B cell (primary cell): ENCODE results near the gene COL19A1. TPM values are rescaled to one million over a fixed set of nuclear protein-coding genes. Genes with fewer than 3 reads are reported as not detected.

Experiments used
- ATAC-seq: fragments of 200-7000 bp; cut with Tn5 transposase; one replicate; pipeline ENCODE4 v1.10.0; 2021; ENCODE audit warnings: low read depth, mild to moderate bottlenecking, moderate number of reproducible peaks, moderate library complexity
- CTCF ChIA-PET: fragments of 350-600 bp; sonication (Branson Sonifier 250); formaldehyde crosslinking; loops from one replicate; lab custom pipeline; 2021; ENCODE audit warnings: antibody characterized with exemption, inconsistent platforms; lab: Charles Lee
- POLR2A ChIA-PET: fragments of 350-600 bp; sonication (Branson Sonifier 250); formaldehyde crosslinking; loops from one replicate; lab custom pipeline; 2021; ENCODE audit warnings: antibody characterized with exemption; lab: Charles Lee
- DNase-seq: peaks from one replicate; pipeline ENCODE4 v3.0.0; 2013
- H2AFZ ChIP-seq: 2 replicates; pipeline ENCODE4 v1.6.1; 2012; ENCODE audit warnings: mild to moderate bottlenecking, low read depth, low read length; ENCODE audit not compliant: insufficient read depth, poor library complexity, severe bottlenecking
- H3K27ac ChIP-seq, 2 donors: 1 replicate in 1 of 2; 2 replicates in 1 of 2; pipeline ENCODE4 v1.5.1; 2012 to 2013; ENCODE audit warnings: low read length in 2 of 2, mild to moderate bottlenecking in 2 of 2, moderate library complexity in 1 of 2
- H3K27me3 ChIP-seq, 4 experiments: fragments of 200-600 bp in 1 of 4; sonication (generic) in 1 of 4; replicated peaks in 1 of 4; 1 replicate in 2 of 4; 2 replicates in 2 of 4; pipeline versions ENCODE4 v1.6.1 to v1.7.0; 2013 to 2016; ENCODE audit warnings: low read length in 3 of 4, mild to moderate bottlenecking in 2 of 4, mixed read lengths in 1 of 4, moderate library complexity in 1 of 4; ENCODE audit not compliant: insufficient read depth in 4 of 4, control insufficient read depth in 3 of 4; ENCODE audit errors: control extremely low read depth in 1 of 4
- H3K36me3 ChIP-seq, 2 experiments: replicated peaks in 1 of 2; 1 replicate in 1 of 2; 2 replicates in 1 of 2; pipeline versions ENCODE4 v1.6.1 to v1.7.1; 2013; ENCODE audit warnings: low read length in 1 of 2; ENCODE audit not compliant: insufficient read depth in 2 of 2, control insufficient read depth in 1 of 2; ENCODE audit errors: control extremely low read depth in 1 of 2, extremely low read depth in 1 of 2
- H3K4me1 ChIP-seq, 2 donors: fragments of 200-600 bp in 1 of 2; sonication (generic) in 1 of 2; 1 replicate in 1 of 2; 2 replicates in 1 of 2; pipeline versions ENCODE4 v1.5.1 to v1.6.1; 2013 to 2017; ENCODE audit warnings: low read length in 2 of 2; ENCODE audit not compliant: control insufficient read depth in 2 of 2, insufficient read depth in 2 of 2
- H3K4me2 ChIP-seq: replicated peaks from 2 replicates; pipeline ENCODE3; 2012; ENCODE audit warnings: mild to moderate bottlenecking, low read depth, low read length; ENCODE audit not compliant: poor library complexity, severe bottlenecking
- H3K4me3 ChIP-seq, 5 experiments: fragments of 200-600 bp in 1 of 5; sonication (generic) in 1 of 5; 1 replicate in 3 of 5; 2 replicates in 2 of 5; pipeline versions ENCODE4 v1.5.1 to v1.7.0; 2011 to 2016; ENCODE audit warnings: low read length in 4 of 5, mild to moderate bottlenecking in 4 of 5, low read depth in 2 of 5, control low read depth in 1 of 5, moderate library complexity in 1 of 5; ENCODE audit not compliant: insufficient read depth in 1 of 5; ENCODE audit errors: control extremely low read depth in 1 of 5, extremely low read depth in 1 of 5
- H3K79me2 ChIP-seq: fragments of 200-600 bp; sonication (generic); one replicate; pipeline ENCODE4 v1.6.0; 2016; ENCODE audit warnings: low read length; ENCODE audit not compliant: control insufficient read depth, insufficient read depth
- H3K9ac ChIP-seq: fragments of 200-600 bp; sonication (generic); 2 replicates; pipeline ENCODE4 v1.6.1; 2017; ENCODE audit warnings: mild to moderate bottlenecking, low read length, moderate library complexity
- H3K9me3 ChIP-seq, 3 donors: one replicate each; pipeline versions ENCODE4 v1.6.1 to v1.7.1; 2013; ENCODE audit warnings: low read length in 2 of 3; ENCODE audit not compliant: control insufficient read depth in 2 of 3, insufficient read depth in 1 of 3; ENCODE audit errors: control extremely low read depth in 1 of 3
- H4K20me1 ChIP-seq: 2 replicates; pipeline ENCODE4 v1.6.0; 2012; ENCODE audit warnings: mild to moderate bottlenecking, low read length; ENCODE audit not compliant: insufficient read depth, control insufficient read depth, poor library complexity, severe bottlenecking
- H3K27ac Mint-ChIP-seq: one replicate; pipeline ENCODE4 v1.8.0; 2021; ENCODE audit warnings: mixed read lengths
- H3K27me3 Mint-ChIP-seq: one replicate; pipeline ENCODE4 v1.8.0; 2021; ENCODE audit warnings: mixed read lengths
- H3K4me1 Mint-ChIP-seq: one replicate; pipeline ENCODE4 v1.8.0; 2021; ENCODE audit warnings: mixed read lengths
- H3K4me3 Mint-ChIP-seq: one replicate; pipeline ENCODE4 v1.8.0; 2021; ENCODE audit warnings: mixed read lengths
- H3K9me3 Mint-ChIP-seq: one replicate; pipeline ENCODE4 v1.8.0; 2022; ENCODE audit warnings: mixed read lengths; ENCODE audit not compliant: insufficient read depth
- EZH2 ChIP-seq: IDR thresholded peaks from 2 replicates; pipeline ENCODE4 v1.6.1; 2012; ENCODE audit warnings: borderline replicate concordance, low read depth, mild to moderate bottlenecking, moderate library complexity, low read length; ENCODE audit not compliant: insufficient read depth, poor library complexity, severe bottlenecking
- WGBS: methylation state at CpG from one replicate; pipeline ENCODE4 v1.1.5; 2013; ENCODE audit warnings: missing lambda C conversion rate; ENCODE audit not compliant: insufficient coverage; 5-methylcytosine and 5-hydroxymethylcytosine counted together
- intact Hi-C: fragments of 100-400 bp; cut with micrococcal nuclease; formaldehyde crosslinking; loops from one replicate; pipeline ENCODE4 v1.10.0; 2022
- polyA plus RNA-seq: library from polyadenylated mRNA; depleted of rRNA; stranded (reverse); fragments of >200 nt; gene quantifications from 2 replicates; pipeline ENCODE4 v1.2.3, GENCODE V29; 2012
- total RNA-seq, 2 donors: library from RNA; stranded (reverse); fragments of 120-200 nt in 1 of 2; gene quantifications; 1 replicate in 1 of 2; 2 replicates in 1 of 2; pipeline versions ENCODE4 v1.2.3 to v1.2.4, GENCODE V29; 2013 to 2022
- TF ChIP-seq, protein P1 (sequence below): fragments of 200-600 bp; IDR thresholded peaks from one replicate; pipeline ENCODE4 v1.8.0; 2022; ENCODE audit warnings: antibody characterized with exemption, mild to moderate bottlenecking

Gene COL19A1
- total and polyA plus RNA-seq, 2 donors (not counting 1 experiment from before 2014, with no cell fraction given): 14.6 to 61.4 TPM

- no peaks in the 10 kb centered on the region for H3K27me3 Mint-ChIP-seq
- DNase-seq (no peak), ATAC-seq (no peak)
- POLR2A ChIA-PET: no interaction called here
- Histone ChIP-seq H3K79me2 (no peaks in the 10 kb centered on the region), H3K27ac (no peak overlapping the region), H3K4me3 (no peak overlapping the region), H4K20me1 (no peaks in the 10 kb centered on the region), H2AFZ (no peak overlapping the region), H3K27me3 (no peaks in the 10 kb centered on the region), H3K9ac (no peak overlapping the region), H3K36me3 (peaks cover 4 to 25% of the 10 kb centered on the region in 2 experiments), H3K4me1 (no peaks in the 10 kb centered on the region), H3K9me3 (peaks cover 0 to 2% (median 0%) of the 10 kb centered on the region in 3 donors), H3K4me2 (no peak overlapping the region)
- WGBS: 100% methylated on average over 1 of the region's 3 CpGs
- no peak overlapping the region for H3K4me3 Mint-ChIP-seq
- H3K4me1 Mint-ChIP-seq: no peaks in the 10 kb centered on the region
- CTCF ChIA-PET: no interaction called here
- intact Hi-C loops: no loop called here
- TF ChIP-seq EZH2: no peak
- TF ChIP-seq, protein P1, sequence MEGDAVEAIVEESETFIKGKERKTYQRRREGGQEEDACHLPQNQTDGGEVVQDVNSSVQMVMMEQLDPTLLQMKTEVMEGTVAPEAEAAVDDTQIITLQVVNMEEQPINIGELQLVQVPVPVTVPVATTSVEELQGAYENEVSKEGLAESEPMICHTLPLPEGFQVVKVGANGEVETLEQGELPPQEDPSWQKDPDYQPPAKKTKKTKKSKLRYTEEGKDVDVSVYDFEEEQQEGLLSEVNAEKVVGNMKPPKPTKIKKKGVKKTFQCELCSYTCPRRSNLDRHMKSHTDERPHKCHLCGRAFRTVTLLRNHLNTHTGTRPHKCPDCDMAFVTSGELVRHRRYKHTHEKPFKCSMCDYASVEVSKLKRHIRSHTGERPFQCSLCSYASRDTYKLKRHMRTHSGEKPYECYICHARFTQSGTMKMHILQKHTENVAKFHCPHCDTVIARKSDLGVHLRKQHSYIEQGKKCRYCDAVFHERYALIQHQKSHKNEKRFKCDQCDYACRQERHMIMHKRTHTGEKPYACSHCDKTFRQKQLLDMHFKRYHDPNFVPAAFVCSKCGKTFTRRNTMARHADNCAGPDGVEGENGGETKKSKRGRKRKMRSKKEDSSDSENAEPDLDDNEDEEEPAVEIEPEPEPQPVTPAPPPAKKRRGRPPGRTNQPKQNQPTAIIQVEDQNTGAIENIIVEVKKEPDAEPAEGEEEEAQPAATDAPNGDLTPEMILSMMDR: no peak
- no peaks in the 10 kb centered on the region for H3K9me3 Mint-ChIP-seq
- no peak overlapping the region for H3K27ac Mint-ChIP-seq
Measured at GRCh38 chr6:70045413-70045812, 179.1 kb downstream of the COL19A1 start.

DNA sequence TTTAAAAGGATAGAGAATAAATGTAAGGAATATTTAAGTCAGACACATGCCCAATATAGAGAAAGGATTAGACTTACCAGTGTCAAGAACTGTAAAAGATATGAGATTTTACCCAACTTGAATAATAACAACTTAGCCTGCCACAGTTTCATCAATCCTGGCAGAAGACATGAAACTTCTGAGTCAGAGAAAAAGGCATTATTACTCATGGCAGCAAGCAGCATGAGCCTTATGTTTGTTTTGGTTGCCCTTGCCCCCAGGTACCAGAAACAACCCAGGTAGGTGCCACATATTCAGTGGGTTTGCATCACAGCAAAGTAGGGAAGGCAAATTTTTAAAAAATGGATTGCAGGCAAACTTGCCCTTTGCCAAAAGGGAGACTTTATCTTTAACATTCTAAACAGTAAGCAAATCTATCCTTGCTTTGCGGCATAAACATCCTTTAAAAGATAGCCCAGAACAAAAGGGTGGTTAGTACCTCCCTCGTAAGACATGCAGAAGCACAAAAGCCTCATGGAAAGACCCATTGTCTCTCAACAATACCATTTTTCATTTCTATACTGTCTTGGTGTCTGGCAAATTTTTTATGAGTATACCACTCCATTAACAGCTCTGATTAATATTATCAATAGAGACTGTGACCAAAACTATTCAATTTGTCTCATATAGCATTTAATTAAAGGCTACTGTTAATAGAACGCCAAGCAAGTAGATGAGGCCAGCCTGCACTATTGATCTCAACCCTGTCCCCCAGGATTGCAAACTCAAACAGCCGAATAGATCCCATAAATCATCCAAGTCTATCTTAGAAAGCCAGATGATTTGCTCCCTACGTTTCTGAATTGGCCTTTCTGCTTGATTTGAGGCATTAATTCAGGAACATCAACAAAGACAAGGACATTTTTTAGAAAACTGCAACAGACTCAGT lies 185.1 kb downstream of the COL19A1 start:
- Histone ChIP-seq H3K4me2 (no peak overlapping the region), H3K36me3 (peaks cover 4 to 6% of the 10 kb centered on the region in 2 experiments), H3K9ac (no peak overlapping the region), H3K27ac (no peak overlapping the region), H3K9me3 (no peaks in the 10 kb centered on the region), H4K20me1 (no peaks in the 10 kb centered on the region), H3K27me3 (no peaks in the 10 kb centered on the region), H3K4me3 (no peak overlapping the region), H2AFZ (no peak overlapping the region), H3K4me1 (no peaks in the 10 kb centered on the region), H3K79me2 (no peaks in the 10 kb centered on the region)
- ChIA-PET POLR2A (no interaction called here), CTCF (interaction anchor here (1.3 kb wide), 1 partner anchor 12 kb away, joined by 3 read pairs; no protein-coding TSS in a partner anchor)
- no peak for TF ChIP-seq EZH2
- TF ChIP-seq, protein P1: no peak
- 75% methylated on average over 3 of the region's 5 CpGs for WGBS
- no peaks in the 10 kb centered on the region for H3K9me3 Mint-ChIP-seq
- H3K4me3 Mint-ChIP-seq: no peak overlapping the region
- H3K27ac Mint-ChIP-seq: no peak overlapping the region
- ATAC-seq: no peak
- no peaks in the 10 kb centered on the region for H3K27me3 Mint-ChIP-seq
- intact Hi-C loops: no loop called here
- no peak for DNase-seq
- H3K4me1 Mint-ChIP-seq: no peaks in the 10 kb centered on the region
